Neuron (in vitro differentiated cells): ENCODE results near the gene MT1H.

Experiments
- H2AFZ ChIP-seq: one replicate; pipeline ENCODE4 v1.6.1; 2013; ENCODE audit warnings: low read depth, mild to moderate bottlenecking, inconsistent platforms, low read length, moderate library complexity
- H3K27me3 ChIP-seq: one replicate; pipeline ENCODE4 v1.6.1; 2013; ENCODE audit warnings: low read length; ENCODE audit not compliant: insufficient read depth
- H3K36me3 ChIP-seq: one replicate; pipeline ENCODE4 v1.6.1; 2013; ENCODE audit warnings: low read length; ENCODE audit not compliant: insufficient read depth
- H3K4me1 ChIP-seq: one replicate; pipeline ENCODE4 v1.6.1; 2013; ENCODE audit warnings: low read length; ENCODE audit not compliant: insufficient read depth
- H3K4me3 ChIP-seq: 2 replicates; pipeline ENCODE4 v1.5.1; 2013; ENCODE audit warnings: mild to moderate bottlenecking, low read length, moderate library complexity
- H3K9me3 ChIP-seq: one replicate; pipeline ENCODE4 v1.6.1; 2013; ENCODE audit warnings: low read length

MT1H gene

DNA sequence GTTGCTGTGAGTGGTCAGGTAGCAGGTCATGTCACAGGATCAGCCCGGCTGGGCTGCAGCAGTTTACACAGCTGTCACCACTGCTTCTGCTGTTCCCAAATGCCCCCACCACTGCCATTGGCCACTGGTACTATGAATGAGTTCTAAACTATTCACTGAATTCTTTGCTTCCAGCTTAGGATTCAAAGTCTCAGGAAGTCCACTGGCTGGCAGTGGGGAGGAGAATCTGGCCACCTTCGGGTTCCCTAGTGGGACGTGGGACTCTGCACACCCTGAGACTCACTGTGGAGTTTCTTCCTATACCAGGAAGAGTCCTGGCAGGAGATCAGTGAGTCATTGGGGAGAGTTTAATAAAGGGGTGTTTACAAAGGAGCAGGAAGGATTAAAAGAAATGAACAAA, 19.6 kb downstream of the MT1H start:
- Histone ChIP-seq H3K27me3 (peaks cover 2% of the 10 kb centered on the region), H2AFZ (no peak overlapping the region), H3K4me1 (no peaks in the 10 kb centered on the region), H3K36me3 (no peaks in the 10 kb centered on the region), H3K9me3 (peaks cover 2% of the 10 kb centered on the region), H3K4me3 (no peak overlapping the region)

GRCh38 chr16:56690420-56691122, 21.0 kb downstream of the MT1H start:
- H2AFZ ChIP-seq, result no peak overlapping the region
- H3K4me3 ChIP-seq, result no peak overlapping the region
- H3K4me1 ChIP-seq, result no peaks in the 10 kb centered on the region
- peaks cover 2% of the 10 kb centered on the region for H3K27me3 ChIP-seq
- H3K9me3 ChIP-seq, result peaks cover 2% of the 10 kb centered on the region
- H3K36me3 ChIP-seq, result no peaks in the 10 kb centered on the region

DNA sequence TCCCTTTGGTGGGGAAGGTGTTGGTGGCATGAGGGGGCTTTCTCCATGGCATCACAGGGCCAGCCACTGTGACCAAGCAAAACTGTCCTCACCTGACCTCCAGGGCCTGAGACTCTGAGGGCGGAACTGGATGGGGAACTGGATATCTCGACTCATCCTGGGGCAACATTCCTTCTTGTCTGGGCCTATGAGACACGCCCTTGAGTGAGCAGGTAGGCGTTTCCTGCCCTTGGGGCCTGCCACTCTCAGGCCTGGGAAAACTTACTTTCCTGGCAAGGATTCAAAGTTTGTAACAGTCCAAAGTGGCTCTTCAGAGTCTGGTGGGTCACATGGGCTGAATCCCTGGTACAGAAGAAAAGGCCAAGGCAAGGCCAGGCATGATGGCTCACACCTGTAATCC, 22.3 kb downstream of the MT1H start:
- H2AFZ ChIP-seq, result no peak overlapping the region
- no peaks in the 10 kb centered on the region for H3K9me3 ChIP-seq

DNA sequence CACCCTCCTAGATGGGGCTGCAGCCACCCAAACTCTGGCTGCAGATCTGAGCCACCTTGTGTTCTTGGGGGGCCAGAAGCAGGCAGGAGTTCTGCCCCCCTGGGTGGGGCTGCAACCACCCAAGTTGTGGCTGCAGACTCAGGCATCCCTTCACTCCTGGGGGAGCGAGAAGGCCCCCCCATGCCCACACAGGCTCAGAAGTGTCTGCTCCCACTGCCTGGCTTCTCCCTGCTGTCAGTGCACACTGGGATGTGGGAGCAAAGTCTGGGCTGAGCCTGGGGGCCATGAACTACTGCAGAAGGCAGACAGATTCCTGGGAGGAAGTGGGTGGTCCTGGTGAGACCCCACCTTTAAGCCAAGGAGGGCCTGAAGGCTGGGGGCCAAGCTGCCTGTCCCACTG, 25.6 kb downstream of the MT1H start:
- Histone ChIP-seq H3K9me3 (no peaks in the 10 kb centered on the region), H3K27me3 (peaks cover 4% of the 10 kb centered on the region), H3K4me3 (no peak overlapping the region), H3K36me3 (no peaks in the 10 kb centered on the region), H2AFZ (no peak overlapping the region), H3K4me1 (no peaks in the 10 kb centered on the region)

More for the DNA sequence above, 22.3 kb downstream of the MT1H start:
- Histone ChIP-seq H3K4me3 (no peak overlapping the region), H3K4me1 (no peaks in the 10 kb centered on the region), H3K27me3 (peaks cover 2% of the 10 kb centered on the region), H3K36me3 (no peaks in the 10 kb centered on the region)

GRCh38 chr16:56697456-56698155, 28.0 kb downstream of the MT1H start:
- Histone ChIP-seq H3K9me3 (no peaks in the 10 kb centered on the region), H3K36me3 (no peaks in the 10 kb centered on the region), H2AFZ (no peak overlapping the region), H3K4me3 (no peak overlapping the region), H3K27me3 (peaks cover 4% of the 10 kb centered on the region), H3K4me1 (peaks cover 5% of the 10 kb centered on the region)

GRCh38 chr16:56700195-56700594, 30.6 kb downstream of the MT1H start:
- no peak overlapping the region for H2AFZ ChIP-seq
- H3K4me1 ChIP-seq, result peaks cover 9% of the 10 kb centered on the region
- no peaks in the 10 kb centered on the region for H3K36me3 ChIP-seq
- H3K27me3 ChIP-seq, result peaks cover 8% of the 10 kb centered on the region
- H3K9me3 ChIP-seq, result no peaks in the 10 kb centered on the region
- no peak overlapping the region for H3K4me3 ChIP-seq

GRCh38 chr16:56700631-56701030, 31.0 kb downstream of the MT1H start:
- peaks cover 9% of the 10 kb centered on the region for H3K27me3 ChIP-seq
- no peaks in the 10 kb centered on the region for H3K36me3 ChIP-seq
- peaks cover 9% of the 10 kb centered on the region for H3K4me1 ChIP-seq
- no peak overlapping the region for H3K4me3 ChIP-seq
- no peak overlapping the region for H2AFZ ChIP-seq
- H3K9me3 ChIP-seq, result no peaks in the 10 kb centered on the region

GRCh38 chr16:56701534-56701933, 31.9 kb downstream of the MT1H start:
- H3K27me3 ChIP-seq, result peaks cover 9% of the 10 kb centered on the region
- H3K4me3 ChIP-seq, result no peak overlapping the region
- peaks cover 9% of the 10 kb centered on the region for H3K4me1 ChIP-seq
- H3K9me3 ChIP-seq, result no peaks in the 10 kb centered on the region
- H3K36me3 ChIP-seq, result no peaks in the 10 kb centered on the region
- no peak overlapping the region for H2AFZ ChIP-seq

- Histone ChIP-seq H3K27me3 (peaks cover 9% of the 10 kb centered on the region), H2AFZ (no peak overlapping the region), H3K4me1 (peaks cover 9% of the 10 kb centered on the region), H3K9me3 (no peaks in the 10 kb centered on the region), H3K4me3 (no peak overlapping the region), H3K36me3 (no peaks in the 10 kb centered on the region)
Observed at GRCh38 chr16:56702836-56703235, 33.2 kb downstream of the MT1H start.

DNA sequence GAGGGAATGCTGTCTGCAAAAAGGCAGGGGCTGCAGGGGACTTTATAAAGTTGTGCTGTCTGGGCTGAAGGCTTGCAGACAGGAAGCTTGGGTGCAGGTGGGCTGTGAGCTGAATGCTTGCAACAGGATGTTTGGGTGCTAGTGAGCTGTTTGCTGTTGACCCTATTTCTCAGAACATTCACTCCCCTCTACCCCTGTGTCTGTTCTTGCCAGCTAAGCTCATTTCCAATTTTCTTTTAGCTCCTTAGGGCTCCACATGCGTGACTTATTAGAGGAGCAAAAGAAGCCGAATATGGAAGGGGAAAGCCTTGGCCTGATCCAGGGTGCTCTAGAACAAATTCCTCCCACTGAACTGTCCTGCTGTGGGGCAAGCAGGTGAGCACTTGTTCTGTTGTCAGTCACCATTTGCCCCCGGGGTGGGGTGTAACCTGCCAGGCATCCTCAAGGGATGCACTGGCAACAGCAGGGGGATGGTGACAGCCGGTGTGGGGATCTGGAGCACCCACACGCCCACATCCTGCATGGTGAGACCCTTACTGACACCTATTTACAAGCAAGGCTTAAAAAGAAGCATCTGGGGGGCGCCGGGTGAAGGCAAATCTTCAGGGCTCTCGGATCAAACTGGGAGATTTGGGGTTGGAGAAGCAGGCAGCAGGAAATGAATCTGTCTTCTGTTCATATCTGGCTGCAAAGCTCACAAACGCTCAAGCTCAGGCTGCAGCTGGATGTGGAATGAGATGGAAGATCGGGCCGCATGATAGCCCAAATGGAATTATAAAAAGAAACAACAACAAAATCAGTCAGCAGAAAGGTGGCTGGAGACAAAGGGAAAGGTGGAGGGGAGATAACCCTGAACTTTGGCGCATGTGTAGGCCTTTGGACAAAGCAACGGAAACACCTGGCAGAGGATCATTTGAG, 39.2 kb downstream of the MT1H start:
- no peaks in the 10 kb centered on the region for H3K9me3 ChIP-seq
- peaks cover 15% of the 10 kb centered on the region for H3K27me3 ChIP-seq
- H3K4me3 ChIP-seq, result no peak overlapping the region
- H3K4me1 ChIP-seq, result no peaks in the 10 kb centered on the region
- no peak overlapping the region for H2AFZ ChIP-seq
- no peaks in the 10 kb centered on the region for H3K36me3 ChIP-seq

- peaks cover 15% of the 10 kb centered on the region for H3K27me3 ChIP-seq
- H2AFZ ChIP-seq, result no peak overlapping the region
- no peaks in the 10 kb centered on the region for H3K36me3 ChIP-seq
- no peaks in the 10 kb centered on the region for H3K9me3 ChIP-seq
- H3K4me3 ChIP-seq, result no peak overlapping the region
- H3K4me1 ChIP-seq, result no peaks in the 10 kb centered on the region
Observed at GRCh38 chr16:56709443-56710040, 39.9 kb downstream of the MT1H start.

DNA sequence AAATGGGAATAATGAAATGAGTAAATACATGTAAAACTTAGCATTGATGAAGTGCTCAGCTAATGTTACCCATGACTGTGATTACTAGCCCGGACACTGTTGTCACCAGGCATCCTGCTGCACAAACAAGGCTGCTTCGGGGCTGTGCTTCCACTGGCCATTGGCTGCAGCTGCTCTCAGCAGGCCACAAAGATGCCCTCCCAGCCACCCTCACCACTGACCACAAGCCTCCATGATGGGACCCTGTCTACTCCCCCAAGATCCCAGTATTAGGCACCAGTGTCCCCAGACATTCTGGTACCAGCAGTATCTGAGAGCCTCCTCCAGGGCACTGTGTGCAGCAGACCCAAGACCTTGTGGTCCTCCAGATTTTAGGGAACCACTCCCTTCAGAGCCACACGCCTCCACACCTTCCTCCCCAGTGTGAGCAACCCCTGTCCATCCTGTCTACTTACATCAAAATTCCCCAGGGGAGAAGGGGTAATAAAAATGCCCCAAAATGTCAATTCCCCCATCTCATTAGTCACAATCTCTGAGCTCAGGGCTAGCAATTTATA, 40.6 kb downstream of the MT1H start:
- no peaks in the 10 kb centered on the region for H3K9me3 ChIP-seq
- peaks cover 11% of the 10 kb centered on the region for H3K27me3 ChIP-seq
- no peak overlapping the region for H3K4me3 ChIP-seq
- H3K4me1 ChIP-seq, result no peaks in the 10 kb centered on the region
- H2AFZ ChIP-seq, result no peak overlapping the region
- H3K36me3 ChIP-seq, result no peaks in the 10 kb centered on the region
